GM21786 (cell line): ENCODE results near the gene PHKA2.
A peak's percentile ranks its signal among the peaks of the same experiment; 100 is the strongest.

Source experiments
- ATAC-seq: cut with Tn5 transposase; IDR thresholded peaks from one replicate; pipeline ENCODE4 v1.9.1; 2021; ENCODE audit not compliant: unreplicated experiment

The PHKA2 gene

GRCh38 chrX:18891548-18891945 lies 92.4 kb downstream of the PHKA2 start:
- no peak for ATAC-seq

- no peak for ATAC-seq
Measured at GRCh38 chrX:18890724-18891547, 93.0 kb downstream of the PHKA2 start.

- ATAC-seq: no peak
Measured at GRCh38 chrX:18890049-18890381, 93.9 kb downstream of the PHKA2 start.

DNA sequence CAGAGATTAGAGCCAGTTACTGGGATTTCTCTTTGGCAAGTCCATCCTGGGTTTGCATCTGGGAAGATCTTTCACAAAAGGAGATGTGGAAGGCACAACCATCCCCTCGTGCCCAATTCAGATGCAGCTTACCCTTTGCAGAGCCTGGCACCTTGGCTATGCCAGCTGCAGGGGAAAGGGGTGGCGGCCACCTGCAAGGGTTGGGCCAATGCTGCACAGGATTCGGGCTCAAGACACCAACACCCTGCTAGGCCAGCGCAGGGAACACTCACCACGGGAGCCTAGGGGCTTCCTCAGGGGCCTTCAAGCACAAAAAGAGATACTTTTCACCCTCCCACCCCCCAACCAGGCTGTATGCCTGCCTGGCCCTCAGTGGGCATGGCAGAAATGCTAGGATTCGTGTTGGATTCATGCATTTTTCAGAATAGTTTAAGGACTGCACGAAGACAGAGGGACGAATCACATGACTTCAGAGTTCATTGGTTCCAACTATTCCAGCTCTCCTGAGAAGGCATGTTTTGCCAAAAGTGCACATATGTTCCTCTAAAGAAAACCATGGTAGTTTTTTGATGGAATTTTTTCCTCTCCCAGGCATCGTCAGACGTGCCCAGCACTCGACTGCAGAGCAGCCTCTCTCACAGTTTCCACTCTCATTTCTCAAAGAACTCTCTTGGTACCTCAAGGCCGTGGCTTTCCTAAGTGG lies 94.4 kb downstream of the PHKA2 start:
- no peak for ATAC-seq

DNA sequence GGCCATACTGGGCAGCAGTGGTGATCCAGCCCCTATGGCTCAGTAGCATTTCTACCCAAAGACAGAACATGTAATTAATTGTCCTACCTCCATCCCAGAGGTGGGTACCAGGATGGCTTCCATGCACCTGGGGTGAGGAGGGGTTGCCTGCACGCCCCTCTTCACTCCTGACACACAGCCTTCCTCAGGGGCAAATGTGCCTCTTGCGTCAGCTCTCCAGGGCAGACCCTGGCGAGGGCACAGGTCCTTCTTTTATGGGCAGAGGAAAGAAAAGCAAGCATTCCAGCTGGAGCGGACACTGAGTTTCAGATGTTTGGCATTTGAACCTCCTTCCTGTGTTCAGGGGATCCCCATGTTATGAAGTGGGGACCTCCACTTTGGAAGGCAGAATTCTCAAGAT lies 95.6 kb downstream of the PHKA2 start:
- no peak for ATAC-seq

DNA sequence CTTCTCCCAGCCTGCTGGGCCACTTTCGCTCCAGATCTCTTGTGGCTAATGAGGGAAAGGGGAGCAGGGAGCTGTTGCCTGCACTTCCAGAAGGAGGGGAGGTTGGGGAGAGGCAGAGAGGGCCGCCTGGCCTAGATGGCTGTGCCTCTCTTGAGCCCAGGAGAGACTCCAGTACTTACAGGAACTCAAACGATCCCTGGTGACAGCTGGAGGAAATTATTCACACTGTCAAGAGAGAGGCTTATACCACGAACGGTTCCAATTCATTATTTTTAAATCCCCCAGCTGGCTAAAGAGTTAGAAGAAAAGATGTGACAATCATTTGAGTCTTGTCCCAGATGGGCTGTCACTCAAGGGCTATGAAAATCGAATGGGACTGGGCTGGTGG lies 96.1 kb downstream of the PHKA2 start:
- ATAC-seq: no peak

GRCh38 chrX:18887177-18887824 lies 96.6 kb downstream of the PHKA2 start:
- no peak for ATAC-seq

GRCh38 chrX:18886344-18887161 lies 97.4 kb downstream of the PHKA2 start:
- ATAC-seq: peak; percentile 76

DNA sequence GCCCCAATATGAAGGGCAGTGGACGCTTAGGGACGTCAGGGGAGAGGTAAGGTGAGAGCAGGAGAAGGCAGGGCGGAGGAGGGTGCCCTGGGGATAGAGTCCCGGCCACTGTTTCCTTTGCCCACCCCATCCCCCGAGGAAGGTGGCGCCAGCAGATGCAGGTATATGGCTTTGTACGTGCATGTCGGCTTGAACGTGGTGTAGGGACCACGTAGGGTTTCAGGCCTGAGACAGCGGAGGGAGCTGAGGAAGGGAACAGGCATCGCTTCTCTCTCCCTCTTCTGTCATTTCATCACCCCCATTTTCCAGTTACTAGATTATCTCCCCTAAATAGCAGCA lies 97.9 kb downstream of the PHKA2 start:
- peak; percentile 27 for ATAC-seq

GRCh38 chrX:18885328-18886004 lies 98.4 kb downstream of the PHKA2 start:
- no peak for ATAC-seq

DNA sequence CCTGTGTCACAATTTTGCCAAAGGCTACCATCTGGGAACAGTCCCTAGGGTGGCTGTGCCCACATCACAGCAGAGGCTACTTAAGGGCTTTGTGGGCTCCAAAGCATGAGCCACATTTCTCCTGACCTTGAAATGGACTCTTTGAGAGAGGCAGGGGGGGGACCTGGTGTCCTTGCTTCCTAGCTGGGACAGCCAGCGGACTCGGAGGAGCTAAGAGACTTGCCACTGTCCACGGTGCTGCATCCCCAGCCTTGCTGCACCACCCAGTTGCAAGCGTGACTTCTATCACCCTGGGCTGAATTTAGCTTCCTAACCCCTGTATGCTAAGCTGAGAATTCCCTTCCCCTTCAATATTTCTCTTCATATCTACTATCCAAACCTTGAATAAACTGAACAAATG lies 99.0 kb downstream of the PHKA2 start:
- no peak for ATAC-seq

- no peak for ATAC-seq
Measured at GRCh38 chrX:18883961-18884765, 99.8 kb downstream of the PHKA2 start.

- ATAC-seq: no peak
Measured at GRCh38 chrX:18883234-18883960, 100.5 kb downstream of the PHKA2 start.

DNA sequence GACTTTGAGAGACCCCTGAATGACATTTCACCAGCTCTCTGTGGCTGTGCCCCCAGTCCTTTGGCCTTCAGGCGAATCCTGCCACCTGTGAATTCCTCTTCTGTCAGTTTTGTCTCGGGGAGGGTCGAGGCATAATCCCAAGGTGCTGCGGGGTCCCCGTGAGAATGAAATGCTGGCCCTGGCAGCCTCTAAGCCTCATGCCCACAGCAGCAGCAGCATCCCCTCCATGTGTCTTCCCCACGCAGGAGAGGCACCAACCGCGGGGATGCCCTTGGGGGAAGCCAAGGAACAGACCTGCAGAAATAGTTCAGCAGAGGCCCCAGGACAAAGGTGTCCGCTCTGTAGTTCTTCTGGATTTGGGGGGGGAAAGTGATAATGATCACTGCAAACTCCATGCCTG lies 104.8 kb downstream of the PHKA2 start:
- ATAC-seq: no peak

DNA sequence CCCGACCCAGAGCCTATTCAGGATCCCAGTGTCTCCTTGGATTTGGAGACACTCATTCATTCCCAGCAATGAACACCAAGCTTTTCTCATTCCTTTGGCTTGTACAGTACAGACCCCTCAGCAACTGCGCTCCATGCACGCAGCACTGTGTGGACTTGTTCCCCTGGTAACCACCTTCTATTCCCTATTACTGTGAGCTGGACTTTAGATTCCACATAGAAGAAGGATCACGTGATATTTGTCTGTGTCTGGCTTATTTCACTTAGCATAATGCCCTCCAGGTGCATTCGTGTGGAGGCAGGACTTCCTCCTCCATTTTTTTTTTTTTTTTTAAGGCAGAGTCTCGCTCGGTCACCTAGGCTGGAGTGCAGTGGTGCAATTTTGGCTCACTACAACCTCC lies 106.4 kb downstream of the PHKA2 start:
- no peak for ATAC-seq

DNA sequence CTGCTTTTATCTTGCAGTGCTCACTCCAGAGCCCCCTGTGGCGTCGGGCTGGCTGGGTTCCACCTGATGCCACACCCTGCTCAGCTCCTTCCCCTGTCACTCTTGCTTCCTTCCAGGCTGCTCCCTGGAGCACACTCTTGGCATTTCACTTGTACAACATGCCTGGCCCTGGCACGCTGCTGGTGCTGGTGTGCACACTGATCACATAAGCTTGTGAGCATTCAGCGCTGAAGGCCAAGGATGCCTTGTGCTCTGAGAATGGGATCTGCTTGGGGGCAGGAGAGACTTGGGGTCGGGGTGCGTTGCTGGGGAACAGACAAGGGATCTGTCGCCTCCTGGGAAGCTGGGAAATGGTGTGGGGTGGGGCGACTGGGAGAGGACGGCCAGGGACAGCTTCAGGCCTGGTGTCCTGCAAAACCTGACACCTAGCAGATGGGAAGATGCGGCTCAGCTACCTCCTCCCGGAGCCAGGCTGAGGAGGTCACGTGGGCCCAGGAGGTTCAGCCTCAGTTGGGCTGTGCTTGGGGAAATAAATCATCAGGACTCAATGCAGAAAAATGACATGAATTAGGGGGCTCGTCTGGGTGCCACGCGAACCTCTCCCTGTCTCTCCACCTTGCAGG lies 108.5 kb downstream of the PHKA2 start:
- no peak for ATAC-seq

DNA sequence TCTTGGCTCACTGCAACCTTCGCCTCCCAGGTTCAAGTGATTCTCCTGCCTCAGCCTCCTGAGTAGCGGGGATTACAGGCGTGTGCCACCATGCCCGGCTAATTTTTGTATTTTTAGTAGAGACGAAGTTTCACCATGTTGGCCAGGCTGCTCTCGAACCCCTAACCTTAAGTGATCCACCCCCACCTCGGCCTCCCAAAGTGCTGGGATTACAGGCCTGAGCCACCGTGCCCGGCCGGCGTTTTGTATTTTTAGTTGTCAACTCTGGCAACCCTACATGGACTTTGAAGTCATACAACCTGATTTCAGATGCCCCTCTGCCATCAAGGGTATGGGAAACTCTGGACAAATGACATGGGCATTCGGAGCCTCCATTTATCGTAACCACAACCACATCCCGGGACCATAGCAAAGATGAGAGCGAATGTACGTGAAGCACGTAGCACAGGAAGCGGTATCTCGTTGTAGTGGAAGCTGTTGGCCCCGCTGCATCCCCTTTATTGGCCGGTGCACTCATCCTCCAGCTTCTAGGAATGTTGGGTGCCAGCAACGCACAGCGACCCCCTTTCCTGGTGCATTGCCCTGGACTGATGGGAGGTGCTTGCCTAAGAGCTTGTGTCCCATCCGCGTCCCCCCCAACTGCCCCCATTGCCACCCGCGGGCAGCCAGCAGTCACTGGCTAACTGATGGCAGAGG lies 109.2 kb downstream of the PHKA2 start:
- no peak for ATAC-seq

DNA sequence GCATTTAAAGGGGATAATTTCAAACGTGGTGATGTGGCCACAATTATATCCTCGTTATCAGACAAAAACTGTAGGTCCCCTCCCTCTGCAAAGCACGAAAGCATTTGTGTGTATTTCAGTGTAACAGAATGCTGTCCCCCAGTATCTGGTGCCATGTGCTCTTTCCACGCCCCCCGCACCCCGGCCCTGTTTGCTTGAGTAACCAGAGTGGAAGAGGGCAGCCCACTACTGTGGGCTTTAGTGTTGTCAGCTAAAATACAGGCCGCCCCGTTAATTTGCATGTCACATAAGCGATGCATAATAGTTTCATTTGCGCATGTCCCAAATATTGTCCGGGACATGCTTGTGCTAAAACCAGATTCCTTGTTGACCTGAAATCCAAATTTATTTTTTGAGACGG lies 110.1 kb downstream of the PHKA2 start:
- ATAC-seq: no peak
